Measurements from ENCODE around the gene DMGDH. TPM values are rescaled to one million over a fixed set of nuclear protein-coding genes. Genes with fewer than 3 reads are reported as not detected.
A peak's percentile ranks its signal among the peaks of the same experiment; 100 is the strongest.

DMGDH gene
- total RNA-seq, 1 experiment from 2014 or later: 1.3 TPM

DNA sequence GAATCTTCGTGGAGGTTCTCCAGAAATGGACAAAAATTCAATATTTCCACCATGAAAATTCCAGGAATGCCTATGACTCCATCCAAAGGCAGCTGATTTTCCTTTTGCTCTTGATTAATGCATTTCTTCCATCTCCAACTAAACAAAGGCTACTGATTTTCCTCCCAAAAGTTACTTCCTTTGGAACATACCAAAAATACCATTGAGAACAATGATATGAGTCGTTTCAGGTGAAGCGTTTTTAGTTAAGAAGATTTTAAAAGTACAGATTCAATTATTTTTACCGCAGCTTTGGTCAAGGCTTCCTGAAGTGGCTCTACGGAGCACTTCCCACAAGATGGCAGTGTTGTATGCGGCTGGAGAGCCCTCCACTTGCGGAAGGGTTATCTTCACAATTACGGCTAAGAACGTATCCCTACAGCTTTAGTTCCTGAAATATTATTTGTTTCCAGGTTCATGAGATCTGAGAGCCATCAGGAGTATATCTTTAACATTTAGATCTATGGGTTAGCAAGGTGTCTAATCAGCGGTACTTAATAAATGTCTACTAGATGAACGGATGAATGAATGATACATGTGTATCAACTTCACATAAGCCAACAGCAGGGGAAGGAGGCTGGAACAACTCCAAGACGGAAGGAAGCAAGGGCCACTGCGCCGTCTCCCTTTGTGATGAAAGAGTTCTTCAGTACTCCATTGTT, 48.5 kb downstream of the DMGDH start:
- BruUV-seq (replicated peaks): no TSS peak
- H3K4me3 Mint-ChIP-seq (ENCODE audit: low read depth, unreplicated experiment): peak overlapping the region; percentile 48
- no peaks in the 10 kb centered on the region for H3K27me3 Mint-ChIP-seq (ENCODE audit: unreplicated experiment)
- peak; percentile 73 for DNase-seq
- no peaks in the 10 kb centered on the region for H3K9me3 Mint-ChIP-seq (ENCODE audit: low read depth, unreplicated experiment)
- peaks cover 23% of the 10 kb centered on the region for H3K4me1 Mint-ChIP-seq (ENCODE audit: low read depth, unreplicated experiment)
- H3K36me3 Mint-ChIP-seq (ENCODE audit: insufficient read depth, unreplicated experiment): no peaks in the 10 kb centered on the region
- TF ChIP-seq, protein P1, sequence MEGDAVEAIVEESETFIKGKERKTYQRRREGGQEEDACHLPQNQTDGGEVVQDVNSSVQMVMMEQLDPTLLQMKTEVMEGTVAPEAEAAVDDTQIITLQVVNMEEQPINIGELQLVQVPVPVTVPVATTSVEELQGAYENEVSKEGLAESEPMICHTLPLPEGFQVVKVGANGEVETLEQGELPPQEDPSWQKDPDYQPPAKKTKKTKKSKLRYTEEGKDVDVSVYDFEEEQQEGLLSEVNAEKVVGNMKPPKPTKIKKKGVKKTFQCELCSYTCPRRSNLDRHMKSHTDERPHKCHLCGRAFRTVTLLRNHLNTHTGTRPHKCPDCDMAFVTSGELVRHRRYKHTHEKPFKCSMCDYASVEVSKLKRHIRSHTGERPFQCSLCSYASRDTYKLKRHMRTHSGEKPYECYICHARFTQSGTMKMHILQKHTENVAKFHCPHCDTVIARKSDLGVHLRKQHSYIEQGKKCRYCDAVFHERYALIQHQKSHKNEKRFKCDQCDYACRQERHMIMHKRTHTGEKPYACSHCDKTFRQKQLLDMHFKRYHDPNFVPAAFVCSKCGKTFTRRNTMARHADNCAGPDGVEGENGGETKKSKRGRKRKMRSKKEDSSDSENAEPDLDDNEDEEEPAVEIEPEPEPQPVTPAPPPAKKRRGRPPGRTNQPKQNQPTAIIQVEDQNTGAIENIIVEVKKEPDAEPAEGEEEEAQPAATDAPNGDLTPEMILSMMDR (IDR thresholded peaks at IDR 0.05; ENCODE audit: unreplicated experiment): peak; percentile 86
- no peak overlapping the region for H3K27ac Mint-ChIP-seq (ENCODE audit: unreplicated experiment)
- CTCF ChIA-PET: interaction anchor here (0.7 to 8.3 kb wide), 10 partner anchors 9 to 754 kb away, joined by 3 to 210 read pairs (median 3); no protein-coding TSS in a partner anchor
- intact Hi-C loops (cut with micrococcal nuclease; ENCODE audit: unreplicated experiment): loop anchor here (1.0 to 10.0 kb wide), 5 partner anchors 39 to 838 kb away; no protein-coding TSS in a partner anchor

DNA sequence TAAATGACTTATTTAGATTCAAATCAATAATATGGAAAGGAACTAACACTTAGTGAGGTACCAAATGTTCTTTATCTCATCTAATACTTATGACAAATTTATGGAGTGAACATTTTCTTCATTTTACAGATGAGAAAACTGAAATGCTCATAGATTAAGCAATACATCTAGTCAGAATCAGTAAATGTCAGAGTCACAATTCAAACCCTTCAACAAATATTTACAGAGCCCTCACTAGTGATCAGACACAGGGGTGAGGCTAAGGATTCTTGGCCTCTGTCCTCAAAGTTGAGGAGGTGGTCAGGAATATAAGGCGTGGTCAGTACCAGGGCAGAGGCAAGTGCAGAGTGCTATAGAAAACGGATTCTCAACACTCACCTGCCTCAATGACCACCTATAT, 54.8 kb downstream of the DMGDH start:
- no TSS peak for BruUV-seq (replicated peaks)
- intact Hi-C loops (cut with micrococcal nuclease; ENCODE audit: unreplicated experiment): no loop called here
- CTCF ChIA-PET: no interaction called here
- Mint-ChIP-seq H3K27ac (ENCODE audit: unreplicated experiment) (no peak overlapping the region), H3K9me3 (ENCODE audit: low read depth, unreplicated experiment) (peaks cover 7% of the 10 kb centered on the region), H3K4me1 (ENCODE audit: low read depth, unreplicated experiment) (peaks cover 10% of the 10 kb centered on the region), H3K27me3 (ENCODE audit: unreplicated experiment) (no peaks in the 10 kb centered on the region), H3K36me3 (ENCODE audit: insufficient read depth, unreplicated experiment) (no peaks in the 10 kb centered on the region), H3K4me3 (ENCODE audit: low read depth, unreplicated experiment) (no peak overlapping the region)
- DNase-seq: no peak
- TF ChIP-seq, protein P1 (IDR thresholded peaks at IDR 0.05; ENCODE audit: unreplicated experiment): no peak

DNA sequence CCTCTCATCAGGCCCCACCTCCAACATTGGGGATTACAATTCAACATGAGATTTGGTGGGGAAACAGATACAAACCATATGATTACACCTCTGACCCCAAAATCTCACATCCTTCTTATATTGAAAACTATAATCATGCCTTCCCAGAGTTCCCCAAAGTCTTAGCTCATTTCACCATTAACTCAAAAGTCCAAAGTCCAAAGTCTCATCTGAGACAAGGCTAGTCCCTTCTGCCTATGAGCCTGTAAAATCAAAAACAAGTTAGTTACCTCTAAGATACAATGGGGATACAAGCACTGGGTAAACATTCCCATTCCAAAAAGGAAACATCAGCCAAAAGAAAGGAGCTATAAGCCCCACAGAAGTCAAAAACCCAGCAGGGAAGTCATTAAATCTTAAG, 57.6 kb downstream of the DMGDH start:
- Mint-ChIP-seq H3K36me3 (ENCODE audit: insufficient read depth, unreplicated experiment) (no peaks in the 10 kb centered on the region), H3K27ac (ENCODE audit: unreplicated experiment) (no peak overlapping the region), H3K9me3 (ENCODE audit: low read depth, unreplicated experiment) (peaks cover 7% of the 10 kb centered on the region), H3K4me1 (ENCODE audit: low read depth, unreplicated experiment) (no peaks in the 10 kb centered on the region), H3K4me3 (ENCODE audit: low read depth, unreplicated experiment) (no peak overlapping the region), H3K27me3 (ENCODE audit: unreplicated experiment) (no peaks in the 10 kb centered on the region)
- CTCF ChIA-PET: interaction anchor here (1.0 kb wide), 1 partner anchor 9 kb away, joined by 3 read pairs; no protein-coding TSS in a partner anchor
- TF ChIP-seq, protein P1 (IDR thresholded peaks at IDR 0.05; ENCODE audit: unreplicated experiment): no peak
- no TSS peak for BruUV-seq (replicated peaks)
- intact Hi-C loops (cut with micrococcal nuclease; ENCODE audit: unreplicated experiment): no loop called here
- no peak for DNase-seq

DNA sequence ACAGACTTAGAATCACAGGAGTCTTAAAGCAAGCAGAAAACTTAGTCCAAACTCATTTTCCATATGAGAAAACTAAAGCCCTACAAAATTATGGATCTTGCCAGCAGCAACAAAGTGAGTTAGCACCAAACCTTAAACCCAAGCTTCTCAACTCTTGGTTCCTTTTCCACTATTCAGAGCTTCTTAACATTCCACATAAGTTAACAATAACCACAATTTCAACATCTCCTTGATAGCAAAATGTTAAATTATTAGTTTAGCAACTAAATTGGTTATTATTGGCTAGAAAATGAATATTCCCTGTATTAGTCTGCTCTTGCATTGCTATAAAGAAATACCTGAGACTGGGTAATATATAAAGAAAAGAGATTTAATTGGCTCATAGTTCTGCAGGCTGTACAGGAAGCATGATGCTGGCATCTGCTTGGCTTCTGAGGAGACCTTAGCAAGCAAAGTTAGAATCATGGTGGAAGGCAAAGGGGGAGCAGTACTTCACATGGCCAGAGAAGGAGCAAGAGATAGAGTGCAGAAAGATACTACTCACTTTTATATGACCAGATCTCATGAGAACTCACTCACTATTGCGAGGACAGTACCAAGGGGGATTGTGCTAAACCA, 58.1 kb downstream of the DMGDH start:
- peaks cover 7% of the 10 kb centered on the region for H3K9me3 Mint-ChIP-seq (ENCODE audit: low read depth, unreplicated experiment)
- BruUV-seq (replicated peaks): no TSS peak
- H3K4me1 Mint-ChIP-seq (ENCODE audit: low read depth, unreplicated experiment): no peaks in the 10 kb centered on the region
- no peaks in the 10 kb centered on the region for H3K27me3 Mint-ChIP-seq (ENCODE audit: unreplicated experiment)
- no peak overlapping the region for H3K27ac Mint-ChIP-seq (ENCODE audit: unreplicated experiment)
- CTCF ChIA-PET: interaction anchor here (1.0 kb wide), 1 partner anchor 10 kb away, joined by 3 read pairs; no protein-coding TSS in a partner anchor
- no peak overlapping the region for H3K4me3 Mint-ChIP-seq (ENCODE audit: low read depth, unreplicated experiment)
- intact Hi-C loops (cut with micrococcal nuclease; ENCODE audit: unreplicated experiment): no loop called here
- no peak for DNase-seq
- TF ChIP-seq, protein P1 (IDR thresholded peaks at IDR 0.05; ENCODE audit: unreplicated experiment): no peak
- H3K36me3 Mint-ChIP-seq (ENCODE audit: insufficient read depth, unreplicated experiment): no peaks in the 10 kb centered on the region

All from Calu3 (cell line).